ENCODE measurements around the gene CYP39A1. TPM values are rescaled to one million over a fixed set of nuclear protein-coding genes. Genes with fewer than 3 reads are reported as not detected.

CYP39A1 gene
- total RNA-seq, 2 donors from 2014 or later: 4.3 to 4.4 TPM

GRCh38 chr6:46610862-46611553 is 41.6 kb downstream of the CYP39A1 start:
- no peak overlapping the region for H3K9ac ChIP-seq (ENCODE audit: low read depth in 2 of 2, low read length in 2 of 2)
- H3K27me3 ChIP-seq: no peaks in the 10 kb centered on the region
- no peak for DNase-seq
- intact Hi-C loops (cut with DNase I): no loop called here
- H3K9me3 ChIP-seq: no peaks in the 10 kb centered on the region
- no peaks in the 10 kb centered on the region for H3K4me1 ChIP-seq
- H3K4me3 ChIP-seq: no peak overlapping the region
- no peaks in the 10 kb centered on the region for H3K36me3 ChIP-seq
- no peak overlapping the region for H3K27ac ChIP-seq
- no peak for TF ChIP-seq CTCF (IDR thresholded peaks at IDR 0.05)

- H3K9ac ChIP-seq (ENCODE audit: low read depth in 2 of 2, low read length in 2 of 2): no peak overlapping the region
- no peak overlapping the region for H3K27ac ChIP-seq
- H3K27me3 ChIP-seq: no peaks in the 10 kb centered on the region
- no peaks in the 10 kb centered on the region for H3K36me3 ChIP-seq
- H3K4me3 ChIP-seq: no peak overlapping the region
- H3K9me3 ChIP-seq: no peaks in the 10 kb centered on the region
- DNase-seq: no peak
- intact Hi-C loops (cut with DNase I): no loop called here
- TF ChIP-seq CTCF (IDR thresholded peaks at IDR 0.05): no peak
- H3K4me1 ChIP-seq: no peaks in the 10 kb centered on the region
Observed at GRCh38 chr6:46606338-46606737, 46.3 kb downstream of the CYP39A1 start.

- Histone ChIP-seq H3K4me1 (no peaks in the 10 kb centered on the region), H3K27ac (no peak overlapping the region), H3K9me3 (no peaks in the 10 kb centered on the region), H3K9ac (ENCODE audit: low read depth in 2 of 2, low read length in 2 of 2) (no peak overlapping the region), H3K36me3 (no peaks in the 10 kb centered on the region), H3K4me3 (no peak overlapping the region), H3K27me3 (no peaks in the 10 kb centered on the region)
- intact Hi-C loops (cut with DNase I): no loop called here
- no peak for DNase-seq
- no peak for TF ChIP-seq CTCF (IDR thresholded peaks at IDR 0.05)
Observed at GRCh38 chr6:46605091-46605797, 47.4 kb downstream of the CYP39A1 start.

GRCh38 chr6:46598215-46598614 is 54.4 kb downstream of the CYP39A1 start:
- Histone ChIP-seq H3K4me3 (no peak overlapping the region), H3K4me1 (no peaks in the 10 kb centered on the region), H3K9ac (ENCODE audit: low read depth in 2 of 2, low read length in 2 of 2) (no peak overlapping the region), H3K27me3 (no peaks in the 10 kb centered on the region), H3K36me3 (no peaks in the 10 kb centered on the region), H3K9me3 (no peaks in the 10 kb centered on the region), H3K27ac (no peak overlapping the region)
- DNase-seq: no peak
- intact Hi-C loops (cut with DNase I): no loop called here
- no peak for TF ChIP-seq CTCF (IDR thresholded peaks at IDR 0.05)

GRCh38 chr6:46592740-46593139 is 59.9 kb downstream of the CYP39A1 start:
- no peak for DNase-seq
- H3K9ac ChIP-seq (ENCODE audit: low read depth in 2 of 2, low read length in 2 of 2): no peak overlapping the region
- intact Hi-C loops (cut with DNase I): no loop called here
- H3K36me3 ChIP-seq: no peaks in the 10 kb centered on the region
- no peak for TF ChIP-seq CTCF (IDR thresholded peaks at IDR 0.05)
- no peak overlapping the region for H3K27ac ChIP-seq
- no peaks in the 10 kb centered on the region for H3K9me3 ChIP-seq
- no peak overlapping the region for H3K4me3 ChIP-seq
- H3K4me1 ChIP-seq: no peaks in the 10 kb centered on the region
- H3K27me3 ChIP-seq: no peaks in the 10 kb centered on the region
